KMS-11 (cell line): ENCODE measurements around the gene ARL4D.
"Not testable (repeated sequence)": the region's sequence is repeated elsewhere in the genome, so short reads cannot be mapped to it uniquely, and the experiment has no call there.

Experiments
- H2AFZ ChIP-seq: fragments of 200-600 bp; sonication (generic); 2 replicates; pipeline ENCODE4 v1.6.1; 2016; ENCODE audit warnings: antibody characterized with exemption, mixed run types, low read depth
- H3K27ac ChIP-seq: fragments of 200-600 bp; sonication (generic); 2 replicates; pipeline ENCODE4 v1.6.1; 2016; ENCODE audit warnings: mild to moderate bottlenecking, mixed run types
- H3K27me3 ChIP-seq: fragments of 200-600 bp; sonication (generic); 2 replicates; pipeline ENCODE4 v1.6.1; 2017; ENCODE audit warnings: mild to moderate bottlenecking, low read depth, mixed run types, moderate library complexity; ENCODE audit not compliant: insufficient read depth
- H3K36me3 ChIP-seq: fragments of 200-600 bp; sonication (generic); 2 replicates; pipeline ENCODE4 v1.6.1; 2017; ENCODE audit warnings: mild to moderate bottlenecking, mixed run types; ENCODE audit not compliant: insufficient read depth
- H3K4me1 ChIP-seq: fragments of 200-600 bp; sonication (generic); 2 replicates; pipeline ENCODE4 v1.6.1; 2016; ENCODE audit warnings: mild to moderate bottlenecking, low read depth, mixed run types; ENCODE audit not compliant: poor library complexity, severe bottlenecking
- H3K4me2 ChIP-seq: fragments of 200-600 bp; sonication (generic); 2 replicates; pipeline ENCODE4 v1.7.0; 2016; ENCODE audit warnings: mild to moderate bottlenecking, mixed run types
- H3K4me3 ChIP-seq: fragments of 200-600 bp; sonication (generic); IDR thresholded peaks from 2 replicates; pipeline ENCODE4 v1.6.1; 2017; ENCODE audit warnings: low read depth, low read length, mixed read lengths; ENCODE audit not compliant: insufficient read depth
- H3K79me2 ChIP-seq: fragments of 200-600 bp; sonication (generic); 2 replicates; pipeline ENCODE4 v1.6.1; 2016; ENCODE audit warnings: low read depth, mixed run types; ENCODE audit not compliant: insufficient read depth
- H3K9ac ChIP-seq: fragments of 200-600 bp; sonication (generic); 2 replicates; pipeline ENCODE4 v1.6.1; 2016; ENCODE audit warnings: mild to moderate bottlenecking, mixed run types
- H4K20me1 ChIP-seq: fragments of 200-600 bp; sonication (generic); 2 replicates; pipeline ENCODE4 v1.6.1; 2016; ENCODE audit warnings: mild to moderate bottlenecking, mixed run types; ENCODE audit not compliant: insufficient read depth
- TF ChIP-seq, protein P1 (sequence below): fragments of 200-600 bp; sonication (generic); conservative IDR thresholded peaks from 2 replicates; pipeline ENCODE4 v1.6.1; 2017; ENCODE audit warnings: low read depth, mild to moderate bottlenecking, antibody characterized with exemption, low read length, moderate library complexity, mixed read lengths

The ARL4D gene

GRCh38 chr17:43363181-43363925 lies 35.4 kb upstream of the ARL4D start:
- Histone ChIP-seq H3K4me3 (no peak overlapping the region), H3K79me2 (peaks cover 21% of the 10 kb centered on the region; the same call in 1 of the 2 replicates), H3K27ac (no peak overlapping the region), H3K36me3 (no peaks in the 10 kb centered on the region), H3K4me1 (peaks cover 40% of the 10 kb centered on the region), H3K27me3 (no peaks in the 10 kb centered on the region), H3K4me2 (no peak overlapping the region), H2AFZ (no peak overlapping the region), H4K20me1 (no peaks in the 10 kb centered on the region), H3K9ac (no peak overlapping the region)
- TF ChIP-seq, protein P1, sequence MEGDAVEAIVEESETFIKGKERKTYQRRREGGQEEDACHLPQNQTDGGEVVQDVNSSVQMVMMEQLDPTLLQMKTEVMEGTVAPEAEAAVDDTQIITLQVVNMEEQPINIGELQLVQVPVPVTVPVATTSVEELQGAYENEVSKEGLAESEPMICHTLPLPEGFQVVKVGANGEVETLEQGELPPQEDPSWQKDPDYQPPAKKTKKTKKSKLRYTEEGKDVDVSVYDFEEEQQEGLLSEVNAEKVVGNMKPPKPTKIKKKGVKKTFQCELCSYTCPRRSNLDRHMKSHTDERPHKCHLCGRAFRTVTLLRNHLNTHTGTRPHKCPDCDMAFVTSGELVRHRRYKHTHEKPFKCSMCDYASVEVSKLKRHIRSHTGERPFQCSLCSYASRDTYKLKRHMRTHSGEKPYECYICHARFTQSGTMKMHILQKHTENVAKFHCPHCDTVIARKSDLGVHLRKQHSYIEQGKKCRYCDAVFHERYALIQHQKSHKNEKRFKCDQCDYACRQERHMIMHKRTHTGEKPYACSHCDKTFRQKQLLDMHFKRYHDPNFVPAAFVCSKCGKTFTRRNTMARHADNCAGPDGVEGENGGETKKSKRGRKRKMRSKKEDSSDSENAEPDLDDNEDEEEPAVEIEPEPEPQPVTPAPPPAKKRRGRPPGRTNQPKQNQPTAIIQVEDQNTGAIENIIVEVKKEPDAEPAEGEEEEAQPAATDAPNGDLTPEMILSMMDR: no peak

GRCh38 chr17:43363926-43364285 lies 34.9 kb upstream of the ARL4D start:
- H3K36me3 ChIP-seq: no peaks in the 10 kb centered on the region
- H4K20me1 ChIP-seq: no peaks in the 10 kb centered on the region
- peaks cover 35% of the 10 kb centered on the region for H3K4me1 ChIP-seq
- no peak overlapping the region for H3K9ac ChIP-seq
- H3K4me3 ChIP-seq: no peak overlapping the region
- no peak overlapping the region for H2AFZ ChIP-seq
- peak overlapping the region; percentile 26; the same call in 1 of the 2 replicates for H3K4me2 ChIP-seq
- H3K79me2 ChIP-seq: peaks cover 21% of the 10 kb centered on the region; the same call in 1 of the 2 replicates
- TF ChIP-seq, protein P1: no peak
- no peak overlapping the region for H3K27ac ChIP-seq
- no peaks in the 10 kb centered on the region for H3K27me3 ChIP-seq

GRCh38 chr17:43365356-43365755 lies 33.4 kb upstream of the ARL4D start:
- H3K27me3 ChIP-seq: no peaks in the 10 kb centered on the region
- no peak overlapping the region for H3K9ac ChIP-seq
- no peaks in the 10 kb centered on the region for H4K20me1 ChIP-seq
- H3K4me3 ChIP-seq: no peak overlapping the region
- TF ChIP-seq, protein P1: 0 out of 2 replicates have a peak, but pooled peaks have one; percentile 29
- no peak overlapping the region for H2AFZ ChIP-seq
- H3K4me2 ChIP-seq: no peak overlapping the region
- H3K79me2 ChIP-seq: peaks cover 21% of the 10 kb centered on the region; the same call in 1 of the 2 replicates
- no peaks in the 10 kb centered on the region for H3K36me3 ChIP-seq
- no peak overlapping the region for H3K27ac ChIP-seq
- H3K4me1 ChIP-seq: peaks cover 39% of the 10 kb centered on the region

GRCh38 chr17:43365921-43366320 lies 32.9 kb upstream of the ARL4D start:
- not testable (repeated sequence) for H4K20me1 ChIP-seq, H2AFZ ChIP-seq, H3K4me3 ChIP-seq, H3K9ac ChIP-seq, H3K27ac ChIP-seq, H3K36me3 ChIP-seq, H3K27me3 ChIP-seq, H3K4me2 ChIP-seq
- Histone ChIP-seq H3K4me1 (peaks cover 45% of the 10 kb centered on the region), H3K79me2 (peaks cover 21% of the 10 kb centered on the region; the same call in 1 of the 2 replicates)
